IPS-NIHi7 (cell line): ENCODE results near the gene CHST10.
"Not testable (repeated sequence)": the region's sequence is repeated elsewhere in the genome, so short reads cannot be mapped to it uniquely, and the experiment has no call there.

Experiments used
- DNase-seq: peaks from one replicate; pipeline ENCODE4 v3.0.0; 2012; ENCODE audit warnings: mixed read lengths; ENCODE audit errors: extremely low spot score

CHST10 gene

GRCh38 chr2:100416935-100417710, at the start of gene CHST10:
TSS of gene CHST10 (minus strand) at chr2:100417668. CDS start at chr2:100406675, 10,993 bp downstream.
- peak; percentile 81 for DNase-seq

- no peak for DNase-seq
Measured at GRCh38 chr2:100460904-100461530, 43.5 kb upstream of the CHST10 start.

GRCh38 chr2:100456357-100456756, 38.9 kb upstream of the CHST10 start:
- DNase-seq, result not testable (repeated sequence)

GRCh38 chr2:100453853-100454252, 36.4 kb upstream of the CHST10 start:
- no peak for DNase-seq

- no peak for DNase-seq
Measured at GRCh38 chr2:100451734-100452133, 34.3 kb upstream of the CHST10 start.

GRCh38 chr2:100451092-100451491, 33.6 kb upstream of the CHST10 start:
- no peak for DNase-seq

GRCh38 chr2:100446696-100447095, 29.2 kb upstream of the CHST10 start:
- DNase-seq, result no peak

- no peak for DNase-seq
Measured at GRCh38 chr2:100437751-100438150, 20.3 kb upstream of the CHST10 start.

GRCh38 chr2:100429726-100430125, 12.3 kb upstream of the CHST10 start:
- no peak for DNase-seq

- peak; percentile 43 for DNase-seq
Measured at GRCh38 chr2:100427627-100428258, 10.3 kb upstream of the CHST10 start.

- no peak for DNase-seq
Measured at GRCh38 chr2:100427111-100427510, 9.6 kb upstream of the CHST10 start.

- no peak for DNase-seq
Measured at GRCh38 chr2:100426384-100426720, 8.9 kb upstream of the CHST10 start.

GRCh38 chr2:100425573-100426383, 8.3 kb upstream of the CHST10 start:
- no peak for DNase-seq

GRCh38 chr2:100425107-100425506, 7.6 kb upstream of the CHST10 start:
- no peak for DNase-seq

GRCh38 chr2:100424277-100424875, 6.9 kb upstream of the CHST10 start:
- DNase-seq, result no peak

GRCh38 chr2:100423631-100424030, 6.2 kb upstream of the CHST10 start:
- no peak for DNase-seq

- DNase-seq, result peak; percentile 81
Measured at GRCh38 chr2:100422320-100423055, 5.0 kb upstream of the CHST10 start.

GRCh38 chr2:100419915-100420314, 2.4 kb upstream of the CHST10 start:
- DNase-seq, result no peak

- DNase-seq, result no peak
Measured at GRCh38 chr2:100418406-100418962, 1.0 kb upstream of the CHST10 start.

- no peak for DNase-seq
Measured at GRCh38 chr2:100417711-100418124, 250 bp upstream of the CHST10 start.
